HepG2 (cell line): ENCODE results near the gene ST8SIA6. TPM values are rescaled to one million over a fixed set of nuclear protein-coding genes. Genes with fewer than 3 reads are reported as not detected.

Experiments
- KMT2A ChIP-seq: sonication (generic); formaldehyde crosslinking; IDR thresholded peaks from 2 replicates; pipeline ENCODE4 v1.4.0; 2020; ENCODE audit warnings: missing genetic modification reagents
- MBNL3 ChIP-seq: fragments of 250-450 bp; sonication (Bioruptor Pico); conservative IDR thresholded peaks from 2 replicates; pipeline ENCODE4 v1.8.0; 2022; ENCODE audit warnings: mild to moderate bottlenecking, inconsistent platforms
- PAF1 ChIP-seq: IDR thresholded peaks from 2 replicates; pipeline ENCODE4 v1.6.1; 2016; ENCODE audit warnings: missing genetic modification reagents, missing compliant biosample characterization
- ZNF263 ChIP-seq: sonication (generic); formaldehyde crosslinking; IDR thresholded peaks from 2 replicates; pipeline ENCODE4 v1.4.0; 2020; ENCODE audit warnings: missing genetic modification reagents
- polyA plus RNA-seq, 8 experiments: library from polyadenylated mRNA; depleted of rRNA in 3 of 8; stranded (reverse) in 7 of 8; unstranded in 1 of 8; fragments of >200 nt; fragmentation: Illumina TruSeq in 4 of 8; extraction: Trizol in 4 of 8; gene quantifications; 2 replicates each; pipeline versions ENCODE4 v1.2.1 to v1.2.3, GENCODE V29; 2011 to 2016; ENCODE audit warnings: low read depth in 4 of 8, missing spikeins in 1 of 8, mixed read lengths in 1 of 8; ENCODE audit not compliant: insufficient read depth in 1 of 8
- total RNA-seq, 5 experiments: library from RNA; depleted of rRNA; stranded (reverse); fragments of >200 nt; fragmentation: Illumina TruSeq; extraction: Trizol; gene quantifications; 2 replicates each; pipeline ENCODE4 v1.2.3, GENCODE V29; 2016; ENCODE audit warnings: low read depth in 1 of 5
- TF ChIP-seq, protein P1 (sequence below): sonication (generic); formaldehyde crosslinking; IDR thresholded peaks from 2 replicates; pipeline ENCODE4 v1.4.0; 2020; ENCODE audit warnings: missing genetic modification reagents
- TF ChIP-seq, protein P2 (sequence below): sonication (generic); formaldehyde crosslinking; IDR thresholded peaks from 2 replicates; pipeline ENCODE4 v1.4.0; 2020; ENCODE audit warnings: missing genetic modification reagents, mild to moderate bottlenecking, borderline replicate concordance
- TF ChIP-seq, protein P3 (sequence below): sonication (generic); formaldehyde crosslinking; IDR thresholded peaks from 2 replicates; pipeline ENCODE4 v1.4.0; 2020; ENCODE audit warnings: missing genetic modification reagents
- TF ChIP-seq, protein P4 (sequence below): sonication (generic); formaldehyde crosslinking; IDR thresholded peaks from one replicate; pipeline ENCODE4 v1.5.1; 2020; ENCODE audit warnings: mild to moderate bottlenecking, missing genetic modification reagents; ENCODE audit errors: not compliant biosample characterization
- TF ChIP-seq, protein P5 (sequence below): IDR thresholded peaks from 2 replicates; pipeline ENCODE4 v1.6.1; 2016; ENCODE audit warnings: missing biosample characterization, missing genetic modification reagents, low read depth

Gene ST8SIA6
- total and polyA plus RNA-seq, 2 of the 13 experiments (the other 11 are each of a cell fraction or from before 2014, with no cell fraction given): not detected

DNA sequence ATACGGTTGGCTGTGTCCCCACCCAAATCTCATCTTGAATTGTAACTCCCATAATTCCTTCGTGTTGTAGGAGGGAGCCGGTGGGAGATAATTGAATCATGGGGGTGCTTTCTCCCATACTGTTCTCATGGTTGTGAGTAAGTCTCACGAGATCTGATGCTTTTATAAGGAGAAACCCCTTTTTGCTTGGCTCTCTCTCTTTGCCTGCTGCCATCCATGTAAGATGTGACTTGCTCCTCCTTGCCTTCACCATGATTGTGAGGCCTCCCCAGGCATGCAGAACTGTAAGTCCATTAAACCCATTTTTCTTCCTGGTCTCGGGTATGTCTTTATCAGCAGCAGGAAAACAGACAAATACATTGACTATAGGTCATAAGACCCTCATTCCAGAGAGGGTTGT lies 15.9 kb upstream of the ST8SIA6 start (continued):
- TF ChIP-seq, protein P1, sequence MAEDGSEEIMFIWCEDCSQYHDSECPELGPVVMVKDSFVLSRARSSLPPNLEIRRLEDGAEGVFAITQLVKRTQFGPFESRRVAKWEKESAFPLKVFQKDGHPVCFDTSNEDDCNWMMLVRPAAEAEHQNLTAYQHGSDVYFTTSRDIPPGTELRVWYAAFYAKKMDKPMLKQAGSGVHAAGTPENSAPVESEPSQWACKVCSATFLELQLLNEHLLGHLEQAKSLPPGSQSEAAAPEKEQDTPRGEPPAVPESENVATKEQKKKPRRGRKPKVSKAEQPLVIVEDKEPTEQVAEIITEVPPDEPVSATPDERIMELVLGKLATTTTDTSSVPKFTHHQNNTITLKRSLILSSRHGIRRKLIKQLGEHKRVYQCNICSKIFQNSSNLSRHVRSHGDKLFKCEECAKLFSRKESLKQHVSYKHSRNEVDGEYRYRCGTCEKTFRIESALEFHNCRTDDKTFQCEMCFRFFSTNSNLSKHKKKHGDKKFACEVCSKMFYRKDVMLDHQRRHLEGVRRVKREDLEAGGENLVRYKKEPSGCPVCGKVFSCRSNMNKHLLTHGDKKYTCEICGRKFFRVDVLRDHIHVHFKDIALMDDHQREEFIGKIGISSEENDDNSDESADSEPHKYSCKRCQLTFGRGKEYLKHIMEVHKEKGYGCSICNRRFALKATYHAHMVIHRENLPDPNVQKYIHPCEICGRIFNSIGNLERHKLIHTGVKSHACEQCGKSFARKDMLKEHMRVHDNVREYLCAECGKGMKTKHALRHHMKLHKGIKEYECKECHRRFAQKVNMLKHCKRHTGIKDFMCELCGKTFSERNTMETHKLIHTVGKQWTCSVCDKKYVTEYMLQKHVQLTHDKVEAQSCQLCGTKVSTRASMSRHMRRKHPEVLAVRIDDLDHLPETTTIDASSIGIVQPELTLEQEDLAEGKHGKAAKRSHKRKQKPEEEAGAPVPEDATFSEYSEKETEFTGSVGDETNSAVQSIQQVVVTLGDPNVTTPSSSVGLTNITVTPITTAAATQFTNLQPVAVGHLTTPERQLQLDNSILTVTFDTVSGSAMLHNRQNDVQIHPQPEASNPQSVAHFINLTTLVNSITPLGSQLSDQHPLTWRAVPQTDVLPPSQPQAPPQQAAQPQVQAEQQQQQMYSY (CRISPR knock-in tag): no peak
- TF ChIP-seq, protein P2, sequence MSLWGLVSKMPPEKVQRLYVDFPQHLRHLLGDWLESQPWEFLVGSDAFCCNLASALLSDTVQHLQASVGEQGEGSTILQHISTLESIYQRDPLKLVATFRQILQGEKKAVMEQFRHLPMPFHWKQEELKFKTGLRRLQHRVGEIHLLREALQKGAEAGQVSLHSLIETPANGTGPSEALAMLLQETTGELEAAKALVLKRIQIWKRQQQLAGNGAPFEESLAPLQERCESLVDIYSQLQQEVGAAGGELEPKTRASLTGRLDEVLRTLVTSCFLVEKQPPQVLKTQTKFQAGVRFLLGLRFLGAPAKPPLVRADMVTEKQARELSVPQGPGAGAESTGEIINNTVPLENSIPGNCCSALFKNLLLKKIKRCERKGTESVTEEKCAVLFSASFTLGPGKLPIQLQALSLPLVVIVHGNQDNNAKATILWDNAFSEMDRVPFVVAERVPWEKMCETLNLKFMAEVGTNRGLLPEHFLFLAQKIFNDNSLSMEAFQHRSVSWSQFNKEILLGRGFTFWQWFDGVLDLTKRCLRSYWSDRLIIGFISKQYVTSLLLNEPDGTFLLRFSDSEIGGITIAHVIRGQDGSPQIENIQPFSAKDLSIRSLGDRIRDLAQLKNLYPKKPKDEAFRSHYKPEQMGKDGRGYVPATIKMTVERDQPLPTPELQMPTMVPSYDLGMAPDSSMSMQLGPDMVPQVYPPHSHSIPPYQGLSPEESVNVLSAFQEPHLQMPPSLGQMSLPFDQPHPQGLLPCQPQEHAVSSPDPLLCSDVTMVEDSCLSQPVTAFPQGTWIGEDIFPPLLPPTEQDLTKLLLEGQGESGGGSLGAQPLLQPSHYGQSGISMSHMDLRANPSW (CRISPR knock-in tag): no peak
- TF ChIP-seq, protein P3, sequence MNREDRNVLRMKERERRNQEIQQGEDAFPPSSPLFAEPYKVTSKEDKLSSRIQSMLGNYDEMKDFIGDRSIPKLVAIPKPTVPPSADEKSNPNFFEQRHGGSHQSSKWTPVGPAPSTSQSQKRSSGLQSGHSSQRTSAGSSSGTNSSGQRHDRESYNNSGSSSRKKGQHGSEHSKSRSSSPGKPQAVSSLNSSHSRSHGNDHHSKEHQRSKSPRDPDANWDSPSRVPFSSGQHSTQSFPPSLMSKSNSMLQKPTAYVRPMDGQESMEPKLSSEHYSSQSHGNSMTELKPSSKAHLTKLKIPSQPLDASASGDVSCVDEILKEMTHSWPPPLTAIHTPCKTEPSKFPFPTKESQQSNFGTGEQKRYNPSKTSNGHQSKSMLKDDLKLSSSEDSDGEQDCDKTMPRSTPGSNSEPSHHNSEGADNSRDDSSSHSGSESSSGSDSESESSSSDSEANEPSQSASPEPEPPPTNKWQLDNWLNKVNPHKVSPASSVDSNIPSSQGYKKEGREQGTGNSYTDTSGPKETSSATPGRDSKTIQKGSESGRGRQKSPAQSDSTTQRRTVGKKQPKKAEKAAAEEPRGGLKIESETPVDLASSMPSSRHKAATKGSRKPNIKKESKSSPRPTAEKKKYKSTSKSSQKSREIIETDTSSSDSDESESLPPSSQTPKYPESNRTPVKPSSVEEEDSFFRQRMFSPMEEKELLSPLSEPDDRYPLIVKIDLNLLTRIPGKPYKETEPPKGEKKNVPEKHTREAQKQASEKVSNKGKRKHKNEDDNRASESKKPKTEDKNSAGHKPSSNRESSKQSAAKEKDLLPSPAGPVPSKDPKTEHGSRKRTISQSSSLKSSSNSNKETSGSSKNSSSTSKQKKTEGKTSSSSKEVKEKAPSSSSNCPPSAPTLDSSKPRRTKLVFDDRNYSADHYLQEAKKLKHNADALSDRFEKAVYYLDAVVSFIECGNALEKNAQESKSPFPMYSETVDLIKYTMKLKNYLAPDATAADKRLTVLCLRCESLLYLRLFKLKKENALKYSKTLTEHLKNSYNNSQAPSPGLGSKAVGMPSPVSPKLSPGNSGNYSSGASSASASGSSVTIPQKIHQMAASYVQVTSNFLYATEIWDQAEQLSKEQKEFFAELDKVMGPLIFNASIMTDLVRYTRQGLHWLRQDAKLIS (CRISPR knock-in tag): no peak
- no peak for TF ChIP-seq MBNL3 (CRISPR knock-in tag)
- TF ChIP-seq, protein P4, sequence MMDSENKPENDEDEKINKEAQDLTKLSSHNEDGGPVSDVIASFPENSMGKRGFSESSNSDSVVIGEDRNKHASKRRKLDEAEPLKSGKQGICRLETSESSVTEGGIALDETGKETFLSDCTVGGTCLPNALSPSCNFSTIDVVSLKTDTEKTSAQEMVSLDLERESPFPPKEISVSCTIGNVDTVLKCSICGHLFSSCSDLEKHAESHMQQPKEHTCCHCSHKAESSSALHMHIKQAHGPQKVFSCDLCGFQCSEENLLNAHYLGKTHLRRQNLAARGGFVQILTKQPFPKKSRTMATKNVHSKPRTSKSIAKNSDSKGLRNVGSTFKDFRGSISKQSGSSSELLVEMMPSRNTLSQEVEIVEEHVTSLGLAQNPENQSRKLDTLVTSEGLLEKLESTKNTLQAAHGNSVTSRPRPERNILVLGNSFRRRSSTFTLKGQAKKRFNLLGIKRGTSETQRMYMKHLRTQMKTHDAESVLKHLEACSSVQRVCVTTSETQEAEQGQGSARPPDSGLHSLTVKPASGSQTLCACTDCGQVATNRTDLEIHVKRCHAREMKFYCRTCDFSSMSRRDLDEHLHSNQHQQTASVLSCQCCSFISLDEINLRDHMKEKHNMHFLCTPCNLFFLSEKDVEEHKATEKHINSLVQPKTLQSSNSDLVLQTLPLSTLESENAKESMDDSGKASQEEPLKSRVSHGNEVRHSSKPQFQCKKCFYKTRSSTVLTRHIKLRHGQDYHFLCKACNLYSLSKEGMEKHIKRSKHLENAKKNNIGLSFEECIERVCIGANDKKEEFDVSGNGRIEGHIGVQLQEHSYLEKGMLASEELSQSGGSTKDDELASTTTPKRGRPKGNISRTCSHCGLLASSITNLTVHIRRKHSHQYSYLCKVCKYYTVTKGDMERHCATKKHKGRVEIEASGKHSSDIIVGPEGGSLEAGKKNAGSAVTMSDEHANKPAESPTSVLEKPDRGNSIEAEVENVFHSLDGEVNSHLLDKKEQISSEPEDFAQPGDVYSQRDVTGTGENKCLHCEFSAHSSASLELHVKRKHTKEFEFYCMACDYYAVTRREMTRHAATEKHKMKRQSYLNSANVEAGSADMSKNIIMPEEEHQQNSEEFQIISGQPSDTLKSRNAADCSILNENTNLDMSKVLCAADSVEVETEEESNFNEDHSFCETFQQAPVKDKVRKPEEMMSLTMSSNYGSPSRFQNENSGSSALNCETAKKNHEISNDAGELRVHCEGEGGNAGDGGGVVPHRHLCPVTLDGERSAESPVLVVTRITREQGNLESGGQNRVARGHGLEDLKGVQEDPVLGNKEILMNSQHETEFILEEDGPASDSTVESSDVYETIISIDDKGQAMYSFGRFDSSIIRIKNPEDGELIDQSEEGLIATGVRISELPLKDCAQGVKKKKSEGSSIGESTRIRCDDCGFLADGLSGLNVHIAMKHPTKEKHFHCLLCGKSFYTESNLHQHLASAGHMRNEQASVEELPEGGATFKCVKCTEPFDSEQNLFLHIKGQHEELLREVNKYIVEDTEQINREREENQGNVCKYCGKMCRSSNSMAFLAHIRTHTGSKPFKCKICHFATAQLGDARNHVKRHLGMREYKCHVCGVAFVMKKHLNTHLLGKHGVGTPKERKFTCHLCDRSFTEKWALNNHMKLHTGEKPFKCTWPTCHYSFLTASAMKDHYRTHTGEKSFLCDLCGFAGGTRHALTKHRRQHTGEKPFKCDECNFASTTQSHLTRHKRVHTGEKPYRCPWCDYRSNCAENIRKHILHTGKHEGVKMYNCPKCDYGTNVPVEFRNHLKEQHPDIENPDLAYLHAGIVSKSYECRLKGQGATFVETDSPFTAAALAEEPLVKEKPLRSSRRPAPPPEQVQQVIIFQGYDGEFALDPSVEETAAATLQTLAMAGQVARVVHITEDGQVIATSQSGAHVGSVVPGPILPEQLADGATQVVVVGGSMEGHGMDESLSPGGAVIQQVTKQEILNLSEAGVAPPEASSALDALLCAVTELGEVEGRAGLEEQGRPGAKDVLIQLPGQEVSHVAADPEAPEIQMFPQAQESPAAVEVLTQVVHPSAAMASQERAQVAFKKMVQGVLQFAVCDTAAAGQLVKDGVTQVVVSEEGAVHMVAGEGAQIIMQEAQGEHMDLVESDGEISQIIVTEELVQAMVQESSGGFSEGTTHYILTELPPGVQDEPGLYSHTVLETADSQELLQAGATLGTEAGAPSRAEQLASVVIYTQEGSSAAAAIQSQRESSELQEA (CRISPR knock-in tag): no peak
- no peak for TF ChIP-seq KMT2A (CRISPR knock-in tag)
- no peak for TF ChIP-seq ZNF263 (CRISPR knock-in tag)
- TF ChIP-seq PAF1 (CRISPR knock-in tag): no peak
- TF ChIP-seq, protein P5, sequence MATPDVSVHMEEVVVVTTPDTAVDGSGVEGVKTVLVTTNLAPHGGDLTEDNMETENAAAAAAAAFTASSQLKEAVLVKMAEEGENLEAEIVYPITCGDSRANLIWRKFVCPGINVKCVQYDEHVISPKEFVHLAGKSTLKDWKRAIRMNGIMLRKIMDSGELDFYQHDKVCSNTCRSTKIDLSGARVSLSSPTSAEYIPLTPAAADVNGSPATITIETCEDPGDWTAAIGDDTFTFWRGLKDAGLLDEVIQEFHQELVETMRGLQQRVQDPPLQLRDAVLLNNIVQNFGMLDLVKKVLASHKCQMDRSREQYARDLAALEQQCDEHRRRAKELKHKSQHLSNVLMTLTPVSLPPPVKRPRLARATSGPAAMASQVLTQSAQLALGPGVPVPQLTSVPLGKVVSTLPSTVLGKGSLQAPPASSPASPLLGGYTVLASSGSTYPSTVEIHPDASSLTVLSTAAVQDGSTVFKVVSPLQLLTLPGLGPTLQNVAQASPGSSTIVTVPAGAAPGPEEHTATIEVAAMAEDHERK (CRISPR knock-in tag): no peak
